ENCODE measurements around the gene CDON. TPM values are rescaled to one million over a fixed set of nuclear protein-coding genes. Genes with fewer than 3 reads are reported as not detected.

Gene CDON
- total and polyA plus RNA-seq, 2 donors (not counting 1 experiment from before 2014, with no cell fraction given) = 0.01 TPM; not detected in 1

- H3K9ac ChIP-seq (ENCODE audit: low read length) = no peak overlapping the region
- Mint-ChIP-seq H3K4me1 (no peaks in the 10 kb centered on the region), H3K4me3 (no peak overlapping the region), H3K27ac (no peak overlapping the region), H3K27me3 (peaks cover 21% of the 10 kb centered on the region), H3K9me3 (ENCODE audit: insufficient read depth) (no peaks in the 10 kb centered on the region)
- no peaks in the 10 kb centered on the region for H3K27me3 ChIP-seq (replicated peaks in 1 of 4; ENCODE audit: control extremely low read depth in 1 of 4, control insufficient read depth in 3 of 4, insufficient read depth in 4 of 4, low read length in 3 of 4)
- H3K4me2 ChIP-seq (replicated peaks; ENCODE audit: low read depth, low read length, poor library complexity, severe bottlenecking) = no peak overlapping the region
- H3K27ac ChIP-seq (ENCODE audit: low read length in 2 of 2) = no peak overlapping the region
- POLR2A ChIA-PET = no interaction called here
- ATAC-seq (ENCODE audit: low read depth) (no peak), DNase-seq (no peak)
- no peak overlapping the region for H2AFZ ChIP-seq (ENCODE audit: insufficient read depth, low read depth, low read length, poor library complexity, severe bottlenecking)
- intact Hi-C loops (cut with micrococcal nuclease) = no loop called here
- H4K20me1 ChIP-seq (ENCODE audit: control insufficient read depth, insufficient read depth, low read length, poor library complexity, severe bottlenecking) = no peaks in the 10 kb centered on the region
- no peak overlapping the region for H3K4me3 ChIP-seq (ENCODE audit: control extremely low read depth in 1 of 5, extremely low read depth in 1 of 5, insufficient read depth in 1 of 5, low read depth in 2 of 5, low read length in 4 of 5)
- no peaks in the 10 kb centered on the region for H3K36me3 ChIP-seq (replicated peaks in 1 of 2; ENCODE audit: control extremely low read depth in 1 of 2, control insufficient read depth in 1 of 2, extremely low read depth in 1 of 2, insufficient read depth in 2 of 2, low read length in 1 of 2)
- H3K4me1 ChIP-seq (ENCODE audit: control insufficient read depth in 2 of 2, insufficient read depth in 2 of 2, low read length in 2 of 2) = no peaks in the 10 kb centered on the region
- CTCF ChIA-PET = no interaction called here
- peaks cover 0 to 3% (median 0%) of the 10 kb centered on the region in 3 donors for H3K9me3 ChIP-seq (ENCODE audit: control extremely low read depth in 1 of 3, control insufficient read depth in 2 of 3, insufficient read depth in 1 of 3, low read length in 2 of 3)
- 83% methylated on average over 4 of the region's 4 CpGs for WGBS (ENCODE audit: insufficient coverage)
- TF ChIP-seq CTCF (IDR thresholded peaks at IDR 0.05) (no peak), EZH2 (IDR thresholded peaks at IDR 0.05; ENCODE audit: borderline replicate concordance, insufficient read depth, low read depth, low read length, poor library complexity, severe bottlenecking) (no peak)
- no peaks in the 10 kb centered on the region for H3K79me2 ChIP-seq (ENCODE audit: control insufficient read depth, insufficient read depth, low read length)
Measured at GRCh38 chr11:126084608-126084912, 21.9 kb upstream of the CDON start.

- no peak overlapping the region for H3K4me3 ChIP-seq (ENCODE audit: control extremely low read depth in 1 of 5, extremely low read depth in 1 of 5, insufficient read depth in 1 of 5, low read depth in 2 of 5, low read length in 4 of 5)
Measured at GRCh38 chr11:126083829-126084607, 21.4 kb upstream of the CDON start.

More at GRCh38 chr11:126083829-126084607, 21.4 kb upstream of the CDON start:
- CTCF ChIA-PET = no interaction called here
- Histone ChIP-seq H2AFZ (ENCODE audit: insufficient read depth, low read depth, low read length, poor library complexity, severe bottlenecking) (no peak overlapping the region), H3K9ac (ENCODE audit: low read length) (no peak overlapping the region), H3K27ac (ENCODE audit: low read length in 2 of 2) (no peak overlapping the region), H3K9me3 (ENCODE audit: control extremely low read depth in 1 of 3, control insufficient read depth in 2 of 3, insufficient read depth in 1 of 3, low read length in 2 of 3) (peaks cover 0 to 3% (median 0%) of the 10 kb centered on the region in 3 donors), H4K20me1 (ENCODE audit: control insufficient read depth, insufficient read depth, low read length, poor library complexity, severe bottlenecking) (no peaks in the 10 kb centered on the region), H3K27me3 (replicated peaks in 1 of 4; ENCODE audit: control extremely low read depth in 1 of 4, control insufficient read depth in 3 of 4, insufficient read depth in 4 of 4, low read length in 3 of 4) (no peaks in the 10 kb centered on the region), H3K36me3 (replicated peaks in 1 of 2; ENCODE audit: control extremely low read depth in 1 of 2, control insufficient read depth in 1 of 2, extremely low read depth in 1 of 2, insufficient read depth in 2 of 2, low read length in 1 of 2) (no peaks in the 10 kb centered on the region), H3K4me2 (replicated peaks; ENCODE audit: low read depth, low read length, poor library complexity, severe bottlenecking) (no peak overlapping the region), H3K79me2 (ENCODE audit: control insufficient read depth, insufficient read depth, low read length) (no peaks in the 10 kb centered on the region), H3K4me1 (ENCODE audit: control insufficient read depth in 2 of 2, insufficient read depth in 2 of 2, low read length in 2 of 2) (no peaks in the 10 kb centered on the region)
- Mint-ChIP-seq H3K4me3 (no peak overlapping the region), H3K9me3 (ENCODE audit: insufficient read depth) (no peaks in the 10 kb centered on the region), H3K4me1 (no peaks in the 10 kb centered on the region), H3K27ac (no peak overlapping the region), H3K27me3 (peaks cover 21% of the 10 kb centered on the region)
- POLR2A ChIA-PET = no interaction called here
- ATAC-seq (ENCODE audit: low read depth) = no peak
- 55% methylated on average over 9 of the region's 12 CpGs for WGBS (ENCODE audit: insufficient coverage)
- no peak for TF ChIP-seq CTCF (IDR thresholded peaks at IDR 0.05)
- no peak for TF ChIP-seq EZH2 (IDR thresholded peaks at IDR 0.05; ENCODE audit: borderline replicate concordance, insufficient read depth, low read depth, low read length, poor library complexity, severe bottlenecking)
- intact Hi-C loops (cut with micrococcal nuclease) = no loop called here
- DNase-seq = no peak
